Suprapubic skin (tissue), 4 donors: ENCODE data around the gene CDH4. TPM values are rescaled to one million over a fixed set of nuclear protein-coding genes. Genes with fewer than 3 reads are reported as not detected.

Experiments used
- DNase-seq, 2 donors: peaks; one replicate each; pipeline ENCODE4 v3.0.0-alpha.2; 2019; ENCODE audit warnings: low spot score in 2 of 2
- H3K27ac ChIP-seq: fragments of 200-600 bp; sonication (generic); one replicate; pipeline ENCODE4 v1.5.1; 2019
- H3K27me3 ChIP-seq: fragments of 200-600 bp; sonication (generic); one replicate; pipeline ENCODE4 v1.5.1; 2019
- H3K36me3 ChIP-seq: fragments of 200-600 bp; sonication (generic); one replicate; pipeline ENCODE4 v1.5.1; 2019
- H3K4me1 ChIP-seq: fragments of 200-600 bp; sonication (generic); one replicate; pipeline ENCODE4 v1.5.1; 2019
- H3K4me3 ChIP-seq: fragments of 200-600 bp; sonication (generic); one replicate; pipeline ENCODE4 v1.5.1; 2019; ENCODE audit warnings: mild to moderate bottlenecking
- H3K9me3 ChIP-seq: fragments of 200-600 bp; sonication (generic); one replicate; pipeline ENCODE4 v1.5.1; 2019
- CTCF ChIP-seq, 2 donors: fragments of 200-600 bp in 1 of 2; fragments of 450-650 bp in 1 of 2; sonication (generic) in 1 of 2; IDR thresholded peaks; one replicate each; pipeline ENCODE4 v1.5.1; 2016 to 2019; ENCODE audit warnings: antibody characterized with exemption in 2 of 2, mild to moderate bottlenecking in 1 of 2, moderate library complexity in 1 of 2
- EP300 ChIP-seq: sonication (generic); formaldehyde crosslinking; IDR thresholded peaks from one replicate; pipeline ENCODE4 v1.6.1; 2017; ENCODE audit warnings: antibody characterized with exemption
- POLR2A ChIP-seq, 2 donors: fragments of 450-650 bp; IDR thresholded peaks; one replicate each; pipeline ENCODE4 v1.6.1; 2017; ENCODE audit warnings: antibody characterized with exemption in 2 of 2, mild to moderate bottlenecking in 2 of 2, moderate library complexity in 2 of 2
- POLR2AphosphoS5 ChIP-seq, 3 donors: sonication (generic); formaldehyde crosslinking; IDR thresholded peaks; one replicate each; pipeline ENCODE4 v1.6.1; 2017; ENCODE audit warnings: antibody characterized with exemption in 3 of 3
- WGBS: methylation state at CpG from one replicate; pipeline ENCODE4 v1.1.5; 2018; 5-methylcytosine and 5-hydroxymethylcytosine counted together
- total RNA-seq, 4 donors: library from RNA; depleted of rRNA; stranded (reverse); fragments of >200 nt; gene quantifications; one replicate each; pipeline ENCODE4 v1.1.0, GENCODE V29; 2016

CDH4 gene
- total RNA-seq, 4 donors from 2014 or later: 0.91 to 5.9 (median 2.6) TPM

GRCh38 chr20:61775423-61775822 lies 523.4 kb downstream of the CDH4 start:
- Histone ChIP-seq H3K27ac (no peak overlapping the region), H3K27me3 (peaks cover 14% of the 10 kb centered on the region), H3K4me3 (no peak overlapping the region), H3K9me3 (no peaks in the 10 kb centered on the region), H3K36me3 (no peaks in the 10 kb centered on the region), H3K4me1 (no peaks in the 10 kb centered on the region)
- DNase-seq: no peak
- WGBS: 96% methylated on average over 4 of the region's 4 CpGs
- TF ChIP-seq POLR2AphosphoS5 (IDR thresholded peaks at IDR 0.05) (no peak), CTCF (IDR thresholded peaks at IDR 0.05) (no peak), POLR2A (IDR thresholded peaks at IDR 0.05) (no peak), EP300 (no peak)

- no peaks in the 10 kb centered on the region for H3K36me3 ChIP-seq
- no peaks in the 10 kb centered on the region for H3K4me1 ChIP-seq
- no peak overlapping the region for H3K27ac ChIP-seq
- DNase-seq: peak in 1 of 2 donors; percentile 33
- no peaks in the 10 kb centered on the region for H3K9me3 ChIP-seq
- TF ChIP-seq CTCF (IDR thresholded peaks at IDR 0.05): no peak
- TF ChIP-seq POLR2A (IDR thresholded peaks at IDR 0.05): no peak
- TF ChIP-seq POLR2AphosphoS5 (IDR thresholded peaks at IDR 0.05): no peak
- TF ChIP-seq EP300: no peak
- WGBS: 68% methylated on average over 6 of the region's 18 CpGs
- no peak overlapping the region for H3K4me3 ChIP-seq
- H3K27me3 ChIP-seq: peaks cover 14% of the 10 kb centered on the region
Observed at GRCh38 chr20:61776491-61777075, 524.5 kb downstream of the CDH4 start.

- Histone ChIP-seq H3K27me3 (peaks cover 14% of the 10 kb centered on the region), H3K4me3 (no peak overlapping the region), H3K36me3 (no peaks in the 10 kb centered on the region), H3K9me3 (peaks cover 4% of the 10 kb centered on the region), H3K27ac (no peak overlapping the region), H3K4me1 (no peaks in the 10 kb centered on the region)
- WGBS: 69% methylated on average over 24 of the region's 24 CpGs
- no peak for TF ChIP-seq POLR2AphosphoS5 (IDR thresholded peaks at IDR 0.05)
- TF ChIP-seq POLR2A (IDR thresholded peaks at IDR 0.05): no peak
- no peak for TF ChIP-seq CTCF (IDR thresholded peaks at IDR 0.05)
- no peak for TF ChIP-seq EP300
- DNase-seq: no peak
Observed at GRCh38 chr20:61777773-61778494, 525.9 kb downstream of the CDH4 start.

- peaks cover 4% of the 10 kb centered on the region for H3K9me3 ChIP-seq
- no peak overlapping the region for H3K4me3 ChIP-seq
- peaks cover 11% of the 10 kb centered on the region for H3K27me3 ChIP-seq
- TF ChIP-seq EP300 (no peak), CTCF (IDR thresholded peaks at IDR 0.05) (no peak), POLR2AphosphoS5 (IDR thresholded peaks at IDR 0.05) (no peak), POLR2A (IDR thresholded peaks at IDR 0.05) (no peak)
- no peak overlapping the region for H3K27ac ChIP-seq
- H3K4me1 ChIP-seq: no peaks in the 10 kb centered on the region
- no peak for DNase-seq
- no peaks in the 10 kb centered on the region for H3K36me3 ChIP-seq
- 64% methylated on average over 8 of the region's 8 CpGs for WGBS
Observed at GRCh38 chr20:61778495-61778863, 526.4 kb downstream of the CDH4 start.

GRCh38 chr20:61779176-61779965 lies 527.3 kb downstream of the CDH4 start:
- Histone ChIP-seq H3K36me3 (no peaks in the 10 kb centered on the region), H3K27ac (no peak overlapping the region), H3K9me3 (peaks cover 4% of the 10 kb centered on the region), H3K27me3 (peaks cover 12% of the 10 kb centered on the region), H3K4me1 (no peaks in the 10 kb centered on the region), H3K4me3 (no peak overlapping the region)
- TF ChIP-seq CTCF (IDR thresholded peaks at IDR 0.05): no peak
- WGBS: 94% methylated on average over 25 of the region's 27 CpGs
- DNase-seq: no peak
